Activated naive CD4-positive, alpha-beta T cell treated with anti-CD3 and anti-CD28 coated beads, Interleukin-2, amount 10 ng/mL, durations not matched to agents 7 days and 5 days (primary cell): ENCODE data around the gene CAMP.

Experiments used
- CTCF ChIA-PET: fragments of 350-600 bp; sonication (Branson Sonifier 250); formaldehyde crosslinking; loops from one replicate; lab custom pipeline; 2021; ENCODE audit warnings: antibody characterized with exemption; lab: Charles Lee
- DNase-seq: peaks from one replicate; pipeline ENCODE4 v3.0.0-alpha.2; 2020
- H3K27ac Mint-ChIP-seq: one replicate; pipeline ENCODE4 v1.8.0; 2021; ENCODE audit warnings: mild to moderate bottlenecking, moderate library complexity, mixed read lengths
- H3K27me3 Mint-ChIP-seq: one replicate; pipeline ENCODE4 v1.8.0; 2021; ENCODE audit warnings: mild to moderate bottlenecking, mixed read lengths
- H3K36me3 Mint-ChIP-seq: one replicate; pipeline ENCODE4 v1.8.0; 2021; ENCODE audit warnings: mixed read lengths
- H3K4me1 Mint-ChIP-seq: one replicate; pipeline ENCODE4 v1.8.0; 2021; ENCODE audit warnings: mixed read lengths
- H3K4me3 Mint-ChIP-seq: one replicate; pipeline ENCODE4 v1.8.0; 2021; ENCODE audit warnings: mild to moderate bottlenecking, moderate library complexity, mixed read lengths
- H3K9me3 Mint-ChIP-seq: one replicate; pipeline ENCODE4 v1.8.0; 2021; ENCODE audit warnings: mixed read lengths

Gene CAMP

DNA sequence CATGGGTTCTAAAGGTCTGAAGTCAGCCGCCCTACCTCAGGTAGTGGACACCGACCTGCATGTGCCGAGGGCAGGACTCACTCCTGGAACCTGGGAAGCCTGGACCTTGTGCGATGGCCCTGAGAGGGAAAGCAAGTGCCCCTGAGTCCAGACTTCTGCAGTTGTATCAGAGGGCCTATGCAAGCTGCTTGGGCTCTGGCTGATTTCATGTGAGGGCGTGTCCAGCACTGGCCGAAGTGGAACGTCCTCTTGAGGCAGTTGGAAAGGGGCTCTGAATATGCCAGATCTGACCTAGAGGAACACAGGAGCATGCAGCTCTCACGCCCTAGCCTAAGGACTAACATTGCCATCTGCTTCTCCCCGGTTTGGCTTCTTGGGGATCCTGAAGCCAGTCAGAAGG lies 2.5 kb upstream of the CAMP start:
- H3K4me1 Mint-ChIP-seq, result no peaks in the 10 kb centered on the region
- H3K36me3 Mint-ChIP-seq, result no peaks in the 10 kb centered on the region
- no peak overlapping the region for H3K27ac Mint-ChIP-seq
- H3K9me3 Mint-ChIP-seq, result no peaks in the 10 kb centered on the region
- peaks cover 79% of the 10 kb centered on the region for H3K27me3 Mint-ChIP-seq
- no peak for DNase-seq
- no peak overlapping the region for H3K4me3 Mint-ChIP-seq
- CTCF ChIA-PET, result interaction anchor here (1.0 kb wide), 1 partner anchor 215 kb away, joined by 3 read pairs; no protein-coding TSS in a partner anchor

DNA sequence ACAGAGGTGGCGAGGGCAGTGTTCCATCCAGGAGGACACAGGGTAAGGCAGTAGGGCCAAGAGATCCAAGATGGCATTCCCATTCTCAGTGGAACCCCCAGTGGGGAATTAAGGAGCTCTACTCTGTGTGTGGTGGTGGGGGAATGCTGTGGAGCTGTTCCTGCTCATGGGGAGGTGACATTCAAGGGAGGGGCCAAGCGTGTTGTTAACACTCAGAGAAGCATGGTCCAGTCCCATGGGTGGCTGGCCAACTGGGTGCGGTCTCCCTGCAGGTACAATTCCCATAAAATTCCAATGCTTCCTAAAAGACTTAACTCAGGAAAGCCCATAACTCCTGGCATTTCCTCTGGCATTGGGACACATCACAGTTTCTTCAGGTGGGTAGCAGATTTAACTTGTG lies 2.3 kb downstream of the CAMP start:
- CTCF ChIA-PET, result interaction anchor here (1.2 to 1.3 kb wide), 2 partner anchors 183 to 210 kb away, joined by 3 to 6 read pairs; no protein-coding TSS in a partner anchor
- Mint-ChIP-seq H3K4me3 (no peak overlapping the region), H3K27me3 (peaks cover 56% of the 10 kb centered on the region), H3K27ac (no peak overlapping the region), H3K9me3 (no peaks in the 10 kb centered on the region), H3K36me3 (no peaks in the 10 kb centered on the region), H3K4me1 (peaks cover 5% of the 10 kb centered on the region)
- no peak for DNase-seq

DNA sequence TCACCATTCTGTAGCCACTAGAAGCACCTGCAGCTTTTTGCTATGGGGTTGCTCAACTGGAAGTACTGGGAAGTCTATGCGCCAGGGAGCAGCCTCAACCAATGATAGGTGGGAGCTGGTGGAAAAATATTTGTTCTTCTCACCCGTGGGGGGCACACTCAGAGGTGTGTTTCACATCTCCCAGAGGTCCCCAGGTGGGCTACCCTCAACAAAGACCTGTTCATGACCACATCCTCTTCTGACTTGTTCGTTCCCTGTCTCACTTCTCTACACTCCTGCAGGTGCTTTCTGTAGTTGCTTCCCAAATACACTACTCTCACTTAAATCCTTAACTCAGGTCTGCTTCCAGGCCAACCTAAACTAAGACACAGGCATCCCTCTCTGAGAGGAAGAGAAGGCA lies 3.6 kb downstream of the CAMP start:
- Mint-ChIP-seq H3K4me1 (peaks cover 5% of the 10 kb centered on the region), H3K27ac (no peak overlapping the region), H3K4me3 (no peak overlapping the region), H3K9me3 (no peaks in the 10 kb centered on the region), H3K27me3 (peaks cover 45% of the 10 kb centered on the region), H3K36me3 (no peaks in the 10 kb centered on the region)
- CTCF ChIA-PET, result interaction anchor here (1.2 to 4.4 kb wide), 2 partner anchors 182 to 209 kb away, joined by 3 to 17 read pairs; no protein-coding TSS in a partner anchor
- no peak for DNase-seq

DNA sequence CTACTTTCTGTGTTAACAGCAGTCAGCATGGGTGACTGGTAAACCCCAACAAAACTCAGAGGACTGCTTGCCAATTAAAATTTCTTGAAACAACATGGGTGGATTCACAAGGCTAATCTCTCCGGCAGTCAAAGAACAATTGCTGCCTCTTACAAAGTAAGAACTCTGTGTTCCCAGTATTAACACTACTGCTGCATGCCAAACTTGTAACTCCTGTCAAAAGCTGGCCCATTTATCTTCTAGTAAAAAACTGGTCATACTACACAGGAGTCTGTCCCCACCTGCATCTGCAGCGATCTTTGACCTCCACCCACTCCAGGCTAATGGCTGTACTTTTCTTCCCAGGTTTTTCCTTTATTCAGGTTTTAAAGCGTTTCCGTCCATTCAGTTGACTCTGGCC lies 8.9 kb downstream of the CAMP start:
- CTCF ChIA-PET, result interaction anchor here (0.5 to 2.1 kb wide), 5 partner anchors 36 to 207 kb away, joined by 3 to 12 read pairs (median 4); partner anchors contain the start of genes CCDC51 and TMA7
- Mint-ChIP-seq H3K27ac (no peak overlapping the region), H3K4me3 (no peak overlapping the region), H3K4me1 (peaks cover 7% of the 10 kb centered on the region), H3K9me3 (no peaks in the 10 kb centered on the region), H3K27me3 (peaks cover 10% of the 10 kb centered on the region), H3K36me3 (no peaks in the 10 kb centered on the region)
- no peak for DNase-seq

DNA sequence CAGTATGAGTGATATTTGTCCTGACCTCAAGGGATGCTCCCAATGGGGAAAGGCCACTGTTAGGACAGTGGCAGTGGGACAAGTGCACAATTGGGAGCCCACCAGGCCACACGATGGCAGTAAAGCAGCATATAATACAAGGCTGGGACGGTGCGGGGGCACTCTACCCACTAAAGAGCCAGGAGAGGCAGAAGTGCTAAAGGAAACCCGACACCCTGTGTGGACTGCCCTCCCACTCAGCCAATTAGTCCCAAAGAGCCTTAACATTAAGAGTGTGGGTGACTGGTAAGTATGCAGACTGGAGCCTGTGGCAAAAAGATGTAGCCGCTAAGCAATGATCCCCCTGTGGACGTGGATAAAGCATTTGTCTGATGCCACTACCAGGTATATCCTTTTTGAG lies 9.4 kb downstream of the CAMP start:
- Mint-ChIP-seq H3K36me3 (no peaks in the 10 kb centered on the region), H3K4me1 (peaks cover 5% of the 10 kb centered on the region), H3K4me3 (no peak overlapping the region), H3K9me3 (no peaks in the 10 kb centered on the region), H3K27me3 (peaks cover 8% of the 10 kb centered on the region), H3K27ac (no peak overlapping the region)
- peak; percentile 73 for DNase-seq
- CTCF ChIA-PET, result interaction anchor here (1.0 to 2.1 kb wide), 6 partner anchors 36 to 207 kb away, joined by 3 to 12 read pairs (median 4); partner anchors contain the start of genes CCDC51 and TMA7

DNA sequence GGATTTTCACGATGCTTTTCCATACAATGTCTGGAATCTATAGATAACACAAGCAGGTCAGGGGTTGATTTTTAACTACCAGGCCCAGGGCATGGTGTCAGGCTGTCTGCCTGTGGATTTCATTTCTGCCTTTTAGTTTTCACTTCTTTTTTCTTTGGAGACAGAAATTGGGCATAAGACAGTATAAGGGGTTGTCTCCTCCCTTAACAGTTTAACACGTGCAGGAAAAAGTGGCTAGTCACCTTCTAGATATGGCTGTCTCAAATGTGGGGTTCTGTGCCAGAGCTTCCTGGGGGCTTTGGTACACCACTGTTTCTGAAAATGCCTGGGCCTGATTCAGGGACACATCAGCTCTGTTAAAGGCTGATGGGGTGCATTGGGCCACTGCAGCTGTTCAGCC lies 10.2 kb downstream of the CAMP start:
- no peak overlapping the region for H3K4me3 Mint-ChIP-seq
- CTCF ChIA-PET, result interaction anchor here (0.6 to 1.6 kb wide), 5 partner anchors 38 to 202 kb away, joined by 3 to 8 read pairs (median 3); no protein-coding TSS in a partner anchor
- H3K27me3 Mint-ChIP-seq, result peaks cover 5% of the 10 kb centered on the region
- DNase-seq, result no peak
- peaks cover 5% of the 10 kb centered on the region for H3K4me1 Mint-ChIP-seq
- H3K9me3 Mint-ChIP-seq, result no peaks in the 10 kb centered on the region
- no peaks in the 10 kb centered on the region for H3K36me3 Mint-ChIP-seq
- H3K27ac Mint-ChIP-seq, result no peak overlapping the region

DNA sequence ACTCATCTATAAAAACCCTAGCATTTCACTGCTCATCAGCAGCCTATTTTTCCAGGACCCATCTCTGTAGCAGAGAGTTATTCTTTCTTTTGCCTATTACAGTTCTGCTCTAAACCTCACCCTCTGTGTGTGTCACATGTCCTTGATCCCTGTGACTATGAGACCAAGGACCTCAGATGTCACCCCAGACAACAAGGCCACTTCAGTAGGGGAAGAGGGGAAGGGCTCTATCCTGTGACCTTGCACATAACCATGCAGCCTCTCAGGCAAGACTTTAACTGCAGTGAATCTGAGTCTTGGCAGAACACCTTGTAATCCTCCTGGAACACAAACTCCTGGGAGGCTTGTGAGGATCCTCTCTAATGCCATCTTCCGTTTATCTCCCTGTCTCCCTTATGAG lies 13.2 kb downstream of the CAMP start:
- Mint-ChIP-seq H3K4me1 (peaks cover 16% of the 10 kb centered on the region), H3K27ac (no peak overlapping the region), H3K27me3 (peaks cover 5% of the 10 kb centered on the region), H3K36me3 (no peaks in the 10 kb centered on the region), H3K4me3 (no peak overlapping the region), H3K9me3 (no peaks in the 10 kb centered on the region)
- CTCF ChIA-PET, result interaction anchor here (0.8 to 2.0 kb wide), 2 partner anchors 198 to 200 kb away, joined by 4 to 10 read pairs; no protein-coding TSS in a partner anchor
- DNase-seq, result no peak

DNA sequence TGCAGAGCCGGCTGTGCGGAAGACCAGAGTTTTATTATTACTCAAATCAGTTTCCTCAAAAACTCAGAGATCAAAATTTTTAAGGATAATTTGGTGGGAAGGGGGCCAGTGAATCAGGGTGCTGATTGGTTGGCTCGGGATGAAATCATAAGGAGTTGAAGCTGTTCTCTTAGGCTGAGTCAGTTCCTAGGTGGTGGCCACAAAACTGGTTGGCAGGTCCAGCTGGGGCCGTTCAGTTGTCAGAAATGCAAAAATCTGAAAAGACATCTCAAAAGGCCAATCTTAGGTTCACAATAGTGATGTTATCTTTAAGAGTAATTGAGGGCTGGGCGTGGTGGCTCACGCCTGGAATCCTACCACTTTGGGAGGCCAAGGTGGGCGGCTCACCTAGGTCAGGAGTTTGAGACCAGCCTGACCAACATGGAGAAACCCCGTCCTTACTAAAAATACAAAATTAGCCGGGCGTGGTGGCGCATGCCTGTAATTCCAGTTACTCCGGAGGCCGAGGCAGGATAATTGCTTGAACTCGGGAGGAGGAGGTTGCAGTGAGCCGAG lies 15.3 kb downstream of the CAMP start:
- H3K4me3 Mint-ChIP-seq, result no peak overlapping the region
- no peak overlapping the region for H3K27ac Mint-ChIP-seq
- H3K4me1 Mint-ChIP-seq, result peaks cover 22% of the 10 kb centered on the region
- H3K36me3 Mint-ChIP-seq, result peaks cover 1% of the 10 kb centered on the region
- CTCF ChIA-PET, result interaction anchor here (1.3 to 2.0 kb wide), 2 partner anchors 194 to 198 kb away, joined by 3 to 10 read pairs; no protein-coding TSS in a partner anchor
- H3K27me3 Mint-ChIP-seq, result no peaks in the 10 kb centered on the region
- DNase-seq, result no peak
- H3K9me3 Mint-ChIP-seq, result no peaks in the 10 kb centered on the region

DNA sequence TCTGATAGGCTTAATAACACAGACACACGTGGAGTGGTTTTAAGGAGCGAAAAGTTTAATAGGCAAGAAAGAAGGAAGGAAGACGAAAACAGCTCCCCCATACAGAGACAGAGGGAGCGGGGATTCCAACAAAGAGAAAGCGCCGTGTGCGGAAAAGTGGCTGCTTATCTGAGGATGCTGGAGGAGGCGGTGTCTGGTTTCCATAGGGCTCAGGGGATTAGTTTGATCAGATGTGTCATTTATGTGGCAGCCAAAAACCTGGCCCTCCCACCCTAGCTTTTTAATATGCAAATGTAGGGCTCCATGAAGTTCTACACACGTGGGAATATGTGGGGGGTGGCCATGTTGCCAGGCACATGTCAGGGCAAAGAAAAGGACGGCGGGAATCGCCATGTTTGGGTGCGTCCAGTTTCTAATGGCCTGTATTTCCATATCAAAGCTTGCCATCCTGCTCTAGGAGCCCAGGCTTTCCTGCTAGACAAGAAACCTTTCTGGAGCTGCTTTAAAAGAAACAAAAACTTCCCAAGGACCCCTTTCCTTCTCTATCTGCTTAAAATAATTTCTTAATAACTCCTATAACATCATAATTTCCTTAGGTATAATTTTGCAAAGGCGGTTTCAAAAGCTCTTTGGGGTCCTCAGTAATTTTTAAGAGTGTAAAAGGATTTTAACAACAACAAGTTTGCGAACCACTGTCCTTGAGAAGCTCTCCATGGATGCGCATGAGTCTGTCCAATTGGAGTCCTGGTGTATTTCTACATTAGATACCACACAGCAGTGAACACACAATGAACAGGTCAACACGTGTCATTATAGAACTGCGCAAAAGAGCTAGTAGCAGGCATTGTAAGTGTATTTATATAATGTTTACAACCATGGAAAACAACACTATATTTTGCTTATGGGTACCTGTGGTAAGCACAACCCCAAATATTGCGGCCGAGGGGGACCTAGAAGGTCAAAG lies 17.0 kb downstream of the CAMP start:
- Mint-ChIP-seq H3K4me3 (peak overlapping the region; percentile 86), H3K4me1 (peaks cover 35% of the 10 kb centered on the region), H3K27me3 (no peaks in the 10 kb centered on the region), H3K36me3 (peaks cover 7% of the 10 kb centered on the region), H3K9me3 (no peaks in the 10 kb centered on the region), H3K27ac (peak overlapping the region; percentile 94)
- CTCF ChIA-PET, result interaction anchor here (0.8 to 3.1 kb wide), 6 partner anchors 9 to 196 kb away, joined by 3 to 19 read pairs (median 4); partner anchors contain the start of gene CDC25A
- no peak for DNase-seq

DNA sequence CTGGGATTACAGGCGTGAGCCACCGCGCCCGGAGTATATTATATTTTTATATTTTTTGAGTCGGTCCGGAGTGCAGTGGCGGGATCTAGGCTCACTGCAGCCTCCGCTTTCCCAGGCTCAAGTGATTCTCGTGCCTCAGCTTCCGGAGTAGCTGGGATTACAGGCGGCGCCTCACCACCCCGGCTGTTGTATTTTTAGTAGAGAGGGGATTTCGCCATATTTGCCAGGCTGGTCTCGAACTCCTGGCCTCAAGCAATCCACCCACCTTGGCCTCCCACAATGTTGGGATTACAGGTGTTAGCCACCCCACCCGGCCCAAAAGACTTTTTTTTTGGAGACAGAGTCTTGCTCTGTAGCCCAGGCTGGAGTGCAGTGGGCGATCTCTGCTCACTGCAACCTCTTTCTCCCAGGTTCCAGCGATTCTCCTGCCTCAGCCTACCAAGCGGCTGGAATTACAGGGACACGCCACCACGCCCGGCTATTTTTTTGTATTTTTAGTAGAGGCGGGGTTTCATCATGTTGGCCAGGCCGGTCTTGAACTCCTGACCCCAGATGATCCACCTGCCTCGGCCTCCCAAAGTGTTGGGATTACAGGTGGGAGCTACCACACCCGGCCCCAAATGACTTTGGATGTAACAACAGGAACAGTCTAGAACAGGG lies 18.6 kb downstream of the CAMP start:
- no peaks in the 10 kb centered on the region for H3K27me3 Mint-ChIP-seq

DNA sequence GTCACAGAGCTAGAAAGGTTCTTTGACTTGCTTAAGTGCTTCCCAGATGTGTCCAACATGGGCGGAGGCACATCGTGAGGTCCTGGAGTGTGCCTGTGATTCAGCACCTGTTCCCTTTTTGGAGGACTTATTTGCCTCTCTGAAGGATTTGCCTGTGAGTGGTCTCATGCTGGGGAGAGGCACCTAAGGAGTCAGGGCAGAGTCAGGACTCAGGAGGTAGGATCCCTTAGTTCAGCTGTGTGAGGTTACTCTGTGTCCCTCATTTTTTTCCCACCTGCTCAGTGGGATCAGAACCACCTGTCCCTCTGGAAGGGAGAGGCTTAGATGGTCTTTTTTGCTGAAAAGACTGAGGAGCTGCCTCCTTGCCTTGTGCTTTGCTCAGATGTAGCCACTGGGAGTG lies 20.6 kb downstream of the CAMP start:
- Mint-ChIP-seq H3K4me3 (peak overlapping the region; percentile 12), H3K36me3 (peaks cover 22% of the 10 kb centered on the region), H3K27me3 (no peaks in the 10 kb centered on the region), H3K4me1 (peaks cover 61% of the 10 kb centered on the region), H3K9me3 (no peaks in the 10 kb centered on the region), H3K27ac (no peak overlapping the region)
- CTCF ChIA-PET, result interaction anchor here (5.1 kb wide), 1 partner anchor 192 kb away, joined by 15 read pairs; no protein-coding TSS in a partner anchor
- no peak for DNase-seq

More for the DNA sequence above, 18.6 kb downstream of the CAMP start:
- CTCF ChIA-PET, result interaction anchor here (1.0 to 3.1 kb wide), 3 partner anchors 7 to 194 kb away, joined by 3 to 19 read pairs (median 3); no protein-coding TSS in a partner anchor
- Mint-ChIP-seq H3K4me3 (peak overlapping the region; percentile 86), H3K9me3 (no peaks in the 10 kb centered on the region), H3K4me1 (peaks cover 43% of the 10 kb centered on the region), H3K36me3 (peaks cover 10% of the 10 kb centered on the region), H3K27ac (peak overlapping the region; percentile 94)
- peak; percentile 47 for DNase-seq

DNA sequence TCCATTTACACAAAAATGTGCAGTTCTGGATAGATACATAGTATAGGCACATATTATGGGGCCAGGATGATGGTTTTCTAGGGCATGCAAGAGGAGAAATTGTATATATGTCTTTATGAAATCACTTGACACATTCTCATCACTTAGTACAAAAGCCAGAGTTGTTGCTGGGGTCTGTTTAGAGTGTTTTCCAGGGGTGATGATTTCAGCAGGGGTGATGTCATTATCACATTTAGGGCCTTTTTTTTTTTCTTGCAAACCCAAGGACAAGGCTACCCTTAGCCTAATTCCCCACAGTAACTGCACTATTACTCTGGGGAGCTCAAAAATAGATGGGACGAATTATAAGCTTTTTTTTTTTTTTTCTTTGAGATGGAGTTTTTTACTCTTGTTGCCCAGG lies 21.2 kb downstream of the CAMP start:
- Mint-ChIP-seq H3K36me3 (peaks cover 25% of the 10 kb centered on the region), H3K27ac (no peak overlapping the region), H3K4me3 (no peak overlapping the region), H3K27me3 (no peaks in the 10 kb centered on the region), H3K4me1 (peaks cover 61% of the 10 kb centered on the region), H3K9me3 (no peaks in the 10 kb centered on the region)
- no peak for DNase-seq
- CTCF ChIA-PET, result interaction anchor here (5.1 kb wide), 1 partner anchor 192 kb away, joined by 15 read pairs; no protein-coding TSS in a partner anchor

DNA sequence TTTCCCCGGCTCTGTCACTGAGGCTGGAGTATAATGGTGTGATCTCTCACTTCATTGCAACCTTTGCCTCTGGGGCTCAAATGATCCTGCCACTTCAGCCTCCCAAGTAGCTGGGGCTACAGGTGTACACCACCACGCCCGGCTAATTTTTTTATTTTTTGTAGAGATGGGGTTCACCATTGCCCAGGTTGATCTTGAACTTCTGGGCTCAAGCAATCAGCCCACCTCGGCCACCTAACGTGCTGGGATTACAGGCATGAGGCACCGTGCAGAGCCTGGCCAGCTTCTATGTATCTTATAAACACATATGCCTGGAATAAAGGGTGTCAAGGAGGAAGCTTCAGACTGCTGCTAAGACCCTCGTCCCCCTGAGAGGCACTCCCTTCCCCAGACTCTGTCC lies 21.8 kb downstream of the CAMP start:
- no peak for DNase-seq
- no peaks in the 10 kb centered on the region for H3K9me3 Mint-ChIP-seq
- H3K27me3 Mint-ChIP-seq, result no peaks in the 10 kb centered on the region
- CTCF ChIA-PET, result interaction anchor here (5.1 kb wide), 1 partner anchor 191 kb away, joined by 15 read pairs; no protein-coding TSS in a partner anchor
- no peak overlapping the region for H3K4me3 Mint-ChIP-seq
- H3K27ac Mint-ChIP-seq, result no peak overlapping the region
- peaks cover 29% of the 10 kb centered on the region for H3K36me3 Mint-ChIP-seq
- H3K4me1 Mint-ChIP-seq, result peaks cover 57% of the 10 kb centered on the region
